ENCODE measurements around the gene MZB1. TPM values are rescaled to one million over a fixed set of nuclear protein-coding genes. Genes with fewer than 3 reads are reported as not detected.

MZB1 gene
- total and polyA plus RNA-seq, 2 of the 13 experiments (the other 11 are each of a cell fraction or from before 2014, with no cell fraction given), result 0.31 to 0.40 TPM

DNA sequence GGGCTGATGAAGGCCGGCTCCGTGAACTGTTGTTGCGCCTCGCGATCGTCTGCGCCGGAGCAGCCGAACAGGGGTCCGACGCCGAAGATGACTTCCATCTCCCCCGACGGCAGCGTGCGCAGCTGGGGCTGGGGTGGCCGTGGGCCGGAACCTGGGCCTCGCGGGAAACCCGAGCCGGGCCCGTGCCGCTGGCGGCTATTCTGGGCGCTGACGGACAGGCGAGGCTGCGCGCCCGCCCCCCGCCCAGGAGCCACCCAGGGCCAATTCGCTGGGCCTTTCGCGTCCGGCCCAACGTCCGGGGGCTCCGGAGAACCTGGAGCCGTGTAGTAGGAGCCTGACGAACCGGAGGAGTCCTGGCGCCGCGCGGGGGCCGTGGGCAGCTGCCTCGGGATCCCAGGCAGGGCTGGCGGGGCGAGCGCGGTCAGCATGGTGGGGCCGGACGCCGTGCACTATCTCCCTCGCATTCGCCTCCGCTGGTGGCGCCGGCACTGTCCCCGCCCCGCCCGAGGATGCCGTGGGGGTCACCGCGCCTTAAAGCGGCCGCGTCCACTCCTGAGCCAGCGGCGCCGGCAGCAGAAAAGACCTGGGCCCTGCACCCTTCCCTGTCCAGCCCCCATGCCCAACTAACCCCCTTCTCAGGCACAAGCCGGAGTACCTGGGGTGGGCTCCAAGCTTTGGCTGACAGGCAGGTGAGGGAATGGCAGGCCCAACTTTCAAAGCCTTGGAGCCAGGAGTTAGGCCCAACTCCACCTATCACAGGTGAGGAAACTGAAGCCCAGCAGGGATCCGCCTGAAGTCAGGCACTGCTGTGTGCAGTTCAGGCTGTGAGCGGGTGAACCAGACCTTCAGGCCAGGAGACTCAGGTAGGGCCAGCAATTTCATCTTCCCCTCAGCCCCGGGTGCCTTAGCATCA, 5.2 kb upstream of the MZB1 start, which contains the start of gene PROB1:
Gene PROB1, minus strand, starts transcription at position 451 of the 913 bp plus-strand sequence. Its CDS starts 23 bp downstream, at position 428.
- Histone ChIP-seq H3K9me3 (ENCODE audit: low read length) (no peaks in the 10 kb centered on the region), H2AFZ (ENCODE audit: low read length) (no peak within 1 kb of the TSS), H3K4me1 (ENCODE audit: insufficient read depth, low read length) (peaks cover 23% of the 10 kb centered on the region), H3K4me3 (replicated peaks in 1 of 3; ENCODE audit: insufficient read depth in 1 of 3, low read depth in 2 of 3, low read length in 3 of 3) (no peak within 1 kb of the TSS), H3K4me2 (ENCODE audit: low read depth, low read length) (no peak within 1 kb of the TSS), H3K79me2 (ENCODE audit: insufficient read depth, low read length) (no peaks in the 10 kb centered on the region), H3K27ac (ENCODE audit: extremely low read length, insufficient read depth, low read length) (no peak within 1 kb of the TSS), H4K20me1 (ENCODE audit: insufficient read depth, low read length) (no peaks in the 10 kb centered on the region), H3K9ac (ENCODE audit: insufficient read depth, low read depth, low read length) (no peak within 1 kb of the TSS), H3K36me3 (replicated peaks in 1 of 2; ENCODE audit: control insufficient read depth in 1 of 2, insufficient read depth in 2 of 2, low read length in 2 of 2) (no peaks in the 10 kb centered on the region), H3K27me3 (ENCODE audit: control insufficient read depth in 1 of 2, insufficient read depth in 2 of 2, low read length in 2 of 2) (no peaks in the 10 kb centered on the region)
- TF ChIP-seq ZNF501 (CRISPR knock-in tag; IDR thresholded peaks at IDR 0.05) (no peak), TMF1 (CRISPR knock-in tag; IDR thresholded peaks at IDR 0.05; ENCODE audit: low read depth) (no peak), JUND (CRISPR knock-in tag; IDR thresholded peaks at IDR 0.05) (no peak), NR2F6 (IDR thresholded peaks at IDR 0.05) (no peak), NR2F6 (CRISPR knock-in tag; IDR thresholded peaks at IDR 0.05) (no peak), TP53 (CRISPR knock-in tag; conservative IDR thresholded peaks at IDR 0.05) (no peak), ZNF7 (CRISPR knock-in tag; IDR thresholded peaks at IDR 0.05) (no peak), ZBTB7A (CRISPR knock-in tag; IDR thresholded peaks at IDR 0.05) (no peak), ZNF670 (CRISPR knock-in tag; IDR thresholded peaks at IDR 0.05; ENCODE audit: borderline replicate concordance) (no peak), NCOA1 (CRISPR knock-in tag; IDR thresholded peaks at IDR 0.05) (no peak), NCOA2 (CRISPR knock-in tag; IDR thresholded peaks at IDR 0.05) (no peak), ZNF598 (CRISPR knock-in tag; IDR thresholded peaks at IDR 0.05; ENCODE audit: borderline replicate concordance) (no peak), KAT8 (CRISPR knock-in tag; IDR thresholded peaks at IDR 0.05) (no peak), ZFP36 (IDR thresholded peaks at IDR 0.05; ENCODE audit: borderline replicate concordance, low read depth, low read length, partially characterized antibody) (no peak), ZFP41 (CRISPR knock-in tag; IDR thresholded peaks at IDR 0.05; ENCODE audit: borderline replicate concordance) (no peak)
- TF ChIP-seq, protein P1, sequence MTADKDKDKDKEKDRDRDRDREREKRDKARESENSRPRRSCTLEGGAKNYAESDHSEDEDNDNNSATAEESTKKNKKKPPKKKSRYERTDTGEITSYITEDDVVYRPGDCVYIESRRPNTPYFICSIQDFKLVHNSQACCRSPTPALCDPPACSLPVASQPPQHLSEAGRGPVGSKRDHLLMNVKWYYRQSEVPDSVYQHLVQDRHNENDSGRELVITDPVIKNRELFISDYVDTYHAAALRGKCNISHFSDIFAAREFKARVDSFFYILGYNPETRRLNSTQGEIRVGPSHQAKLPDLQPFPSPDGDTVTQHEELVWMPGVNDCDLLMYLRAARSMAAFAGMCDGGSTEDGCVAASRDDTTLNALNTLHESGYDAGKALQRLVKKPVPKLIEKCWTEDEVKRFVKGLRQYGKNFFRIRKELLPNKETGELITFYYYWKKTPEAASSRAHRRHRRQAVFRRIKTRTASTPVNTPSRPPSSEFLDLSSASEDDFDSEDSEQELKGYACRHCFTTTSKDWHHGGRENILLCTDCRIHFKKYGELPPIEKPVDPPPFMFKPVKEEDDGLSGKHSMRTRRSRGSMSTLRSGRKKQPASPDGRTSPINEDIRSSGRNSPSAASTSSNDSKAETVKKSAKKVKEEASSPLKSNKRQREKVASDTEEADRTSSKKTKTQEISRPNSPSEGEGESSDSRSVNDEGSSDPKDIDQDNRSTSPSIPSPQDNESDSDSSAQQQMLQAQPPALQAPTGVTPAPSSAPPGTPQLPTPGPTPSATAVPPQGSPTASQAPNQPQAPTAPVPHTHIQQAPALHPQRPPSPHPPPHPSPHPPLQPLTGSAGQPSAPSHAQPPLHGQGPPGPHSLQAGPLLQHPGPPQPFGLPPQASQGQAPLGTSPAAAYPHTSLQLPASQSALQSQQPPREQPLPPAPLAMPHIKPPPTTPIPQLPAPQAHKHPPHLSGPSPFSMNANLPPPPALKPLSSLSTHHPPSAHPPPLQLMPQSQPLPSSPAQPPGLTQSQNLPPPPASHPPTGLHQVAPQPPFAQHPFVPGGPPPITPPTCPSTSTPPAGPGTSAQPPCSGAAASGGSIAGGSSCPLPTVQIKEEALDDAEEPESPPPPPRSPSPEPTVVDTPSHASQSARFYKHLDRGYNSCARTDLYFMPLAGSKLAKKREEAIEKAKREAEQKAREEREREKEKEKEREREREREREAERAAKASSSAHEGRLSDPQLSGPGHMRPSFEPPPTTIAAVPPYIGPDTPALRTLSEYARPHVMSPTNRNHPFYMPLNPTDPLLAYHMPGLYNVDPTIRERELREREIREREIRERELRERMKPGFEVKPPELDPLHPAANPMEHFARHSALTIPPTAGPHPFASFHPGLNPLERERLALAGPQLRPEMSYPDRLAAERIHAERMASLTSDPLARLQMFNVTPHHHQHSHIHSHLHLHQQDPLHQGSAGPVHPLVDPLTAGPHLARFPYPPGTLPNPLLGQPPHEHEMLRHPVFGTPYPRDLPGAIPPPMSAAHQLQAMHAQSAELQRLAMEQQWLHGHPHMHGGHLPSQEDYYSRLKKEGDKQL (CRISPR knock-in tag; IDR thresholded peaks at IDR 0.05; ENCODE audit: low read depth), result no peak
- TF ChIP-seq, protein P2, sequence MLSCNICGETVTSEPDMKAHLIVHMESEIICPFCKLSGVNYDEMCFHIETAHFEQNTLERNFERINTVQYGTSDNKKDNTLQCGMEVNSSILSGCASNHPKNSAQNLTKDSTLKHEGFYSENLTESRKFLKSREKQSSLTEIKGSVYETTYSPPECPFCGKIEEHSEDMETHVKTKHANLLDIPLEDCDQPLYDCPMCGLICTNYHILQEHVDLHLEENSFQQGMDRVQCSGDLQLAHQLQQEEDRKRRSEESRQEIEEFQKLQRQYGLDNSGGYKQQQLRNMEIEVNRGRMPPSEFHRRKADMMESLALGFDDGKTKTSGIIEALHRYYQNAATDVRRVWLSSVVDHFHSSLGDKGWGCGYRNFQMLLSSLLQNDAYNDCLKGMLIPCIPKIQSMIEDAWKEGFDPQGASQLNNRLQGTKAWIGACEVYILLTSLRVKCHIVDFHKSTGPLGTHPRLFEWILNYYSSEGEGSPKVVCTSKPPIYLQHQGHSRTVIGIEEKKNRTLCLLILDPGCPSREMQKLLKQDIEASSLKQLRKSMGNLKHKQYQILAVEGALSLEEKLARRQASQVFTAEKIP (CRISPR knock-in tag; IDR thresholded peaks at IDR 0.05; ENCODE audit: borderline replicate concordance), result no peak
- POLR2A ChIA-PET, result interaction anchor here (1.0 to 1.2 kb wide), 2 partner anchors 9 to 44 kb away, joined by 3 read pairs; partner anchors contain the start of gene SPATA24
- DNase-seq (ENCODE audit: low spot score) (no peak), ATAC-seq (no peak), FAIRE-seq (no peak)
- in situ Hi-C loops (cut with HindIII; ENCODE audit: extremely low pct_ligation_motif_present, low pct_unique_long_range_greater_than_20kb), result no loop called here
- 98% methylated on average over 33 of the region's 76 CpGs for WGBS (ENCODE audit: low lambda C conversion rate)
- intact Hi-C loops (cut with micrococcal nuclease; ENCODE audit: unreplicated experiment), result no loop called here
- CTCF ChIA-PET (ENCODE audit: low intra/inter-chr PET ratio, low total read pairs), result no interaction called here
- no TSS peak for BruUV-seq (replicated peaks)
